Stimulated activated CD4-positive, alpha-beta T cell treated with anti-CD3 and anti-CD28 coated beads, Interleukin-4, amount 100 ng/mL, for 24 hours (primary cell): ENCODE measurements around the gene MACROD2.
"Not testable (repeated sequence)": the region's sequence is repeated elsewhere in the genome, so short reads cannot be mapped to it uniquely, and the experiment has no call there.

Source experiments
- DNase-seq: peaks from one replicate; pipeline ENCODE4 v3.0.0-alpha.2; 2020

Gene MACROD2

GRCh38 chr20:15977026-15977425 lies 1981.7 kb downstream of the MACROD2 start:
- DNase-seq: no peak

GRCh38 chr20:15977758-15978157 lies 1982.4 kb downstream of the MACROD2 start:
- no peak for DNase-seq

- DNase-seq: not testable (repeated sequence)
Measured at GRCh38 chr20:15985494-15986368, 1990.4 kb downstream of the MACROD2 start.

GRCh38 chr20:15986690-15987089 lies 1991.4 kb downstream of the MACROD2 start:
- DNase-seq: no peak

- DNase-seq: no peak
Measured at GRCh38 chr20:15991279-15991678, 1996.0 kb downstream of the MACROD2 start.

- no peak for DNase-seq
Measured at GRCh38 chr20:15992564-15992963, 1997.2 kb downstream of the MACROD2 start.

GRCh38 chr20:16000112-16000511 lies 2004.8 kb downstream of the MACROD2 start:
- DNase-seq: no peak

- no peak for DNase-seq
Measured at GRCh38 chr20:16001286-16001685, 2006.0 kb downstream of the MACROD2 start.

GRCh38 chr20:16003310-16003709 lies 2008.0 kb downstream of the MACROD2 start:
- no peak for DNase-seq

GRCh38 chr20:16004108-16004854 lies 2009.0 kb downstream of the MACROD2 start:
- no peak for DNase-seq

GRCh38 chr20:16005021-16005914 lies 2010.0 kb downstream of the MACROD2 start:
- DNase-seq: no peak

GRCh38 chr20:16005915-16006493 lies 2010.7 kb downstream of the MACROD2 start:
- no peak for DNase-seq

GRCh38 chr20:16007164-16007563 lies 2011.8 kb downstream of the MACROD2 start:
- DNase-seq: no peak

GRCh38 chr20:16007962-16008361 lies 2012.6 kb downstream of the MACROD2 start:
- no peak for DNase-seq

- no peak for DNase-seq
Measured at GRCh38 chr20:16011056-16011455, 2015.7 kb downstream of the MACROD2 start.

- DNase-seq: no peak
Measured at GRCh38 chr20:16011519-16011918, 2016.2 kb downstream of the MACROD2 start.

GRCh38 chr20:16012934-16013333 lies 2017.6 kb downstream of the MACROD2 start:
- not testable (repeated sequence) for DNase-seq

- no peak for DNase-seq
Measured at GRCh38 chr20:16013631-16014030, 2018.3 kb downstream of the MACROD2 start.

- DNase-seq: no peak
Measured at GRCh38 chr20:16014436-16014835, 2019.1 kb downstream of the MACROD2 start.

GRCh38 chr20:16017656-16018055 lies 2022.3 kb downstream of the MACROD2 start:
- DNase-seq: no peak

- no peak for DNase-seq
Measured at GRCh38 chr20:16018881-16019280, 2023.6 kb downstream of the MACROD2 start.

- DNase-seq: no peak
Measured at GRCh38 chr20:16020971-16021370, 2025.7 kb downstream of the MACROD2 start.

- no peak for DNase-seq
Measured at GRCh38 chr20:16025084-16025483, 2029.8 kb downstream of the MACROD2 start.
